Daoy (cell line): Measurements from ENCODE around the gene NDUFAF3. TPM values are rescaled to one million over a fixed set of nuclear protein-coding genes. Genes with fewer than 3 reads are reported as not detected.

Experiments
- DNase-seq: peaks from one replicate; pipeline ENCODE4 v3.0.0-alpha.2; 2015; ENCODE audit warnings: low read depth
- total RNA-seq: library from RNA; depleted of rRNA; stranded (reverse); fragments of >200 nt; shearing (Covaris generic); gene quantifications from 2 replicates; pipeline ENCODE4 v1.2.3, GENCODE V29; 2014; rRNA removed

Gene NDUFAF3
- total RNA-seq, 1 experiment from 2014 or later, result 60.1 TPM

DNA sequence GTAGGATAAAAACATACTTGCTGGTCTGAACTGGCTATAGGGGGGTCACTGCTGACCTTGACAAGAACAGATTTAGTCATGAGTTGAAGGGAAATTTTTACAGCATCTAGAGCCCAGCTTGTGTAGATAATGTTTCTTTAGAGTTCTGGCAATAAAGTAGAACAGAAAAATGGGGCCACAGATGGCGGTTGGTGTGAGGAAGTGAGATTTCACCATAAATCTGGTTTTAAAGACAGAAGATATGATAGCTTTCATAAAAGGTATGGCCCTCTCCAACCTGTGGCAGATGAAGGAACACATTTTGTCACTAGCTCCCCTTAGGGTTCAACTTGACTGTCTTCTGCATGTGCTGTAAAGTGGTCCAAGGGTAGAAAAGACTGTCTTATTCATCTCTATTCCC, 31.6 kb downstream of the NDUFAF3 start:
- no peak for DNase-seq

DNA sequence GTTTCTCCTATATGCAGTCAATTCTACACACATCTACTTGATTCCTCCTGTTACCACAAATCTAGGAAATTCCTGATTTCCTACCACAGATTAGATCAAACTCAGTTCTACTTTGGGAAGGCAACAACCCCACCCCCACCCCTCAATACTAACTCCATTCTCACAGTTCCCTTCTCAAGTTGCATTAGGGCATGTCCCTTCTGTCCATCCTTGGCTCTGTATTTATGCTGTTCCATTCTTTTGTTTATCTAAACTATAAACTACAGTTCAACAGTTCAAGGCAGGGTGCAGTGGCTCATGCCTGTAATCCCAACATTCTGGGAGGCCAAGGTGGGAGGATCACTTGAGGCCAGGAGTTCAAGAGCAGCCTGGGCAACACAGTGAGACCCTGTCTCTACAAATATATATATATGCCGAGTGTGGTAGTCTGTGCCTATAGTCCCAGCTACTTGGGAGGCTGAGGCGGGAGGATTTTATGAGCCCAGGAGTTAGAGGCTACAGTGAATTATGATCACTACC, 32.5 kb downstream of the NDUFAF3 start:
- DNase-seq, result no peak

DNA sequence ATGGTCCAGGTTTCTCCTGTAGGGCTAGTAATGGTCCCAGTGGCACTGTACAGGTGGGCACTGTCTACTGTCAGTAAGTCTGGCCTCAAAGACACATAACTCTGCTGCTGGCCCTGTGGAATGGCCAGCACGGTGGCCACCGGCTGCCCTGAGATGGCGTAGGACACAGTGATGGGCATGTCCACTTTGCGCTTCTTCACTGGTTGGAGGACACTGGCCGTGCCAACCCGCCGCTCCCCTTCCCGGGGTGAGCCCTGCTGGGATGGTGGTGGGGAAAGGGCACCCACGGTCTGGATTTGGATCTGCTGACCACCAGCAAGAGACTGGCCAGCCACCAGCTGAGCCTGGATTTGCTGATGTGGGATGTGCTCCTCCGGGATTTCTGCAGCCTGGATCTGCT, 35.3 kb downstream of the NDUFAF3 start:
- DNase-seq, result no peak

DNA sequence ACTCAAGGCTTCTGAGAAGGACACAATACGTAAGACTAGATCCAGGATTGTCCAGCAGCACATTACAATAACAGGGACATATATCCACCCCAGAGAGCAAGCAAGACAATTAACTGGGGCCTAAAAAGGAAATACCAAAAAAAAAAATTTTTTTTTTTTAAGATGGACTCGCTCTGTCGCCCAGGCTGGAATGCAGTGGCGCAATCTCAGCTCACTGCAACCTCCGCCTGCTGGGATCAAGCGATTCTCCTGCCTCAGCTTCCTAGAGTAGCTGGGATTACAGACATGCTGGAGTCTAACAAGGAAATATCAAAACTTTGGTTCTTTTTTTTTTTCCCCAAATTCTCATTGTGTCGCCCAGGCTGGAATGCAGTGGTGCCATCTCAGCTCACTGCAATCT, 36.1 kb downstream of the NDUFAF3 start:
- DNase-seq, result no peak

Other genes starting within 250 kb of the NDUFAF3 start
- 24.1 and 25.7 TPM in 2 replicates for gene PRKAR2A, start 174.2 kb upstream of the NDUFAF3 start, total RNA-seq
- 17.6 and 20.5 TPM in 2 replicates for gene SLC25A20, start 123.2 kb upstream of the NDUFAF3 start, total RNA-seq
- gene ARIH2, start 103.3 kb upstream of the NDUFAF3 start, total RNA-seq, result 84.5 and 112 TPM in 2 replicates
- 11.1 and 23.2 TPM in 2 replicates for gene P4HTM, start 31.9 kb upstream of the NDUFAF3 start, total RNA-seq
- gene WDR6, start 14.7 kb upstream of the NDUFAF3 start, total RNA-seq, result 32.6 and 33.3 TPM in 2 replicates
- 36.2 and 47.6 TPM in 2 replicates for gene DALRD3, start 3.5 kb upstream of the NDUFAF3 start, total RNA-seq
- gene IMPDH2, start 7.3 kb downstream of the NDUFAF3 start, total RNA-seq, result 180 and 202 TPM in 2 replicates
- gene QRICH1, start 72.0 kb downstream of the NDUFAF3 start, total RNA-seq, result 42.9 and 51.8 TPM in 2 replicates
- gene QARS1, start 82.6 kb downstream of the NDUFAF3 start, total RNA-seq, result 129 and 160 TPM in 2 replicates
- gene USP19, start 98.7 kb downstream of the NDUFAF3 start, total RNA-seq, result 46.5 and 82.0 TPM in 2 replicates
- gene LAMB2, start 110.9 kb downstream of the NDUFAF3 start, total RNA-seq, result 30.2 and 40.1 TPM in 2 replicates
- gene CCDC71, start 144.2 kb downstream of the NDUFAF3 start, total RNA-seq, result 18.6 and 21.2 TPM in 2 replicates
- 2.1 and 3.2 TPM in 2 replicates for gene KLHDC8B, start 149.5 kb downstream of the NDUFAF3 start, total RNA-seq